Colonic mucosa (tissue), 4 donors: Measurements from ENCODE around the gene TTLL10. TPM values are rescaled to one million over a fixed set of nuclear protein-coding genes. Genes with fewer than 3 reads are reported as not detected.
"Not testable (repeated sequence)": the region's sequence is repeated elsewhere in the genome, so short reads cannot be mapped to it uniquely, and the experiment has no call there.

ENCODE experiments used
- DNase-seq: peaks from one replicate; pipeline ENCODE4 v3.0.0-alpha.2; 2020
- H3K27ac ChIP-seq: fragments of 200-600 bp; one replicate; pipeline ENCODE4 v1.8.0; 2021
- H3K27me3 ChIP-seq: fragments of 200-600 bp; one replicate; pipeline ENCODE4 v1.8.0; 2021
- H3K36me3 ChIP-seq: fragments of 200-600 bp; one replicate; pipeline ENCODE4 v1.8.0; 2021
- H3K4me1 ChIP-seq: fragments of 200-600 bp; one replicate; pipeline ENCODE4 v1.8.0; 2021; ENCODE audit warnings: mild to moderate bottlenecking
- H3K4me3 ChIP-seq: fragments of 200-600 bp; one replicate; pipeline ENCODE4 v1.8.0; 2021
- H3K9ac ChIP-seq, 2 donors: one replicate each; pipeline ENCODE4 v1.7.0; 2013; ENCODE audit warnings: control low read depth in 2 of 2, low read depth in 2 of 2, low read length in 2 of 2
- H3K9me3 ChIP-seq: fragments of 200-600 bp; one replicate; pipeline ENCODE4 v1.8.0; 2021
- intact Hi-C: fragments of 100-400 bp; cut with DNase I; formaldehyde crosslinking; loops from one replicate; pipeline ENCODE4 v1.14.1; 2022
- total RNA-seq, 2 donors: library from RNA; stranded (reverse); fragmentation: NEBNext Ultra II Directional in 1 of 2; extraction: Animal tissue kit (Norgen Biotek cat#: 25700) in 1 of 2; gene quantifications; one replicate each; pipeline ENCODE4 v1.2.1, GENCODE V29; 2021
- TF ChIP-seq, protein P1 (sequence below): fragments of 200-600 bp; IDR thresholded peaks from one replicate; pipeline ENCODE4 v1.8.0; 2022; ENCODE audit warnings: antibody characterized with exemption, mild to moderate bottlenecking
- donor health status: healthy.
- donor health status: DM: no; HTN: no; CAD: no.
- donor health status: DM: no; HTN: no; CAD: no.

Gene TTLL10
- total RNA-seq, 2 donors from 2014 or later = 0.64 to 2.3 TPM

DNA sequence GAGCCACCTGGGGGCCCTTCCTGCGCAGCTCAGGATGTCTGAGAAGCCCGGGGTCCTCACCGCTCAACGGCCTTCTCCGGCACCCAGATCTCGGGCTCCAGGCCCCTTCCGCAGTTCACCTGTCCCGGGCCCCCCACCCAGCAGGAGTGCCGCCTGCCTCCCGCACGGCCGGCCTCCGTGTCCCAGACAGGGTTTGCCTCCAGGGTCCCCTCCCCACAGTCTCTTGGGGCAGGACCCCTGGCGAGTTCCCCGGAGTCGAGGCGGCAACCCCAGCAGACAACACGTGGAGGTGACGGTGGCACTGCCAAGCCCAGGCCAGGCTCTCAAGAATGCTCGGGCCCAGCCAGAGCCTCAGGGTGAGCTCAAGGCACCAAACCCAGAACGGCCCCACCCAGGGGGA is 22.4 kb upstream of the TTLL10 start:
- TF ChIP-seq, protein P1, sequence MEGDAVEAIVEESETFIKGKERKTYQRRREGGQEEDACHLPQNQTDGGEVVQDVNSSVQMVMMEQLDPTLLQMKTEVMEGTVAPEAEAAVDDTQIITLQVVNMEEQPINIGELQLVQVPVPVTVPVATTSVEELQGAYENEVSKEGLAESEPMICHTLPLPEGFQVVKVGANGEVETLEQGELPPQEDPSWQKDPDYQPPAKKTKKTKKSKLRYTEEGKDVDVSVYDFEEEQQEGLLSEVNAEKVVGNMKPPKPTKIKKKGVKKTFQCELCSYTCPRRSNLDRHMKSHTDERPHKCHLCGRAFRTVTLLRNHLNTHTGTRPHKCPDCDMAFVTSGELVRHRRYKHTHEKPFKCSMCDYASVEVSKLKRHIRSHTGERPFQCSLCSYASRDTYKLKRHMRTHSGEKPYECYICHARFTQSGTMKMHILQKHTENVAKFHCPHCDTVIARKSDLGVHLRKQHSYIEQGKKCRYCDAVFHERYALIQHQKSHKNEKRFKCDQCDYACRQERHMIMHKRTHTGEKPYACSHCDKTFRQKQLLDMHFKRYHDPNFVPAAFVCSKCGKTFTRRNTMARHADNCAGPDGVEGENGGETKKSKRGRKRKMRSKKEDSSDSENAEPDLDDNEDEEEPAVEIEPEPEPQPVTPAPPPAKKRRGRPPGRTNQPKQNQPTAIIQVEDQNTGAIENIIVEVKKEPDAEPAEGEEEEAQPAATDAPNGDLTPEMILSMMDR = no peak
- H3K4me1 ChIP-seq = peaks cover 4% of the 10 kb centered on the region
- no peak overlapping the region for H3K9ac ChIP-seq
- no peak overlapping the region for H3K27ac ChIP-seq
- H3K36me3 ChIP-seq = no peaks in the 10 kb centered on the region
- H3K9me3 ChIP-seq = no peaks in the 10 kb centered on the region
- H3K4me3 ChIP-seq = no peak overlapping the region
- intact Hi-C loops = no loop called here
- DNase-seq = no peak
- H3K27me3 ChIP-seq = no peaks in the 10 kb centered on the region

DNA sequence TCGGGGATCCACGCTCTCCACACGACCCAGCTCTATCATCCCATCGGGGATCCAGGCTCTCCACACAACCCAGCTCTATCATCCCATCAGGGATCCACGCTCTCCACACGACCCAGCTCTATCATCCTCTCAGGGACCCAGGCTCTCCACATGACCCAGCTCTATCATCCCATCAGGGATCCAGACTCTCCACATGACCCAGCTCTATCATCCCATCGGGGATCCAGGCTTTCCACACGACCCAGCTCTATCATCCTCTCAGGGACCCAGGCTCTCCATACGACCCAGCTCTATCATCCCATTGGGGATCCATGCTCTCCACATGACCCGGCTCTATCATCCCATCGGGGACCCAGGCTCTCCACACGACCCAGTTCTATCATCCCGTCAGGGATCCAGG is 21.2 kb upstream of the TTLL10 start:
- intact Hi-C loops, H3K4me3 ChIP-seq, DNase-seq, H3K4me1 ChIP-seq, H3K9ac ChIP-seq, H3K9me3 ChIP-seq, H3K36me3 ChIP-seq, H3K27ac ChIP-seq, H3K27me3 ChIP-seq: not testable (repeated sequence)

DNA sequence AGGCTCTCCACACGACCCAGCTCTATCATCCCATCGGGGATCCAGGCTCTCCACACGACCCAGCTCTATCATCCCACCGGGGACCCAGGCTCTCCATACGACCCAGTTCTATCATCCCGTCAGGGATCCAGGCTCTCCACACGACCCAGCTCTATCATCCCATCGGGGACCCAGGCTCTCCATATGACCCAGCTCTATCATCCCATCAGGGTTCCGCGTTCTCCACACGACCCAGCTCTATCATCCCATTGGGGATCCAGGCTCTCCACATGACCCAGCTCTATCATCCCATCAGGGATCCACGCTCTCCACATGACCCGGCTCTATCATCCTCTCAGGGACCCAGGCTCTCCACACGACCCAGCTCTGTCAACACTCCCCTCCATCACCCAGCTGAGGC is 20.5 kb upstream of the TTLL10 start:
- H3K9ac ChIP-seq, H3K4me3 ChIP-seq, H3K27me3 ChIP-seq, H3K36me3 ChIP-seq, intact Hi-C loops, DNase-seq, H3K4me1 ChIP-seq, H3K9me3 ChIP-seq, H3K27ac ChIP-seq: not testable (repeated sequence)

DNA sequence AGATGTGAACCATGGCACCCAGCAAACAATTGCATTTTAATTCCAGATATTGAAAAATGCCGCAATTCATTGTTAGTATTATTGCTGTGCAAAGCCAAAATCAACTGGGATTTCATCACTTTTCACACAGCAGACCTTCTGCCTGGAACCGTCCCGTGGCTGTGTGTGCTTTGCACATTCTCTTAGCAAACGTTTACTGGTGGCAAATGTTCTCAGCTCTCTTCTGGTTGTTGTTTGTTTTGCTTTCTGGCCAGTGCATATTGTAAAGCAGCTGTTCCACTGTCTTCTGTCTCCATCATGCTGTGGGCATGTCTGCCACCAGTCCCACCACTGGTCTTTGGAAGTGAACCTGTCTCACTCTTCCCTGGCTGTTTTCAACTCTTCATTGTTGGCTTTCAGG is 19.8 kb upstream of the TTLL10 start:
- no peak for DNase-seq
- TF ChIP-seq, protein P1 = no peak
- H3K9me3 ChIP-seq = no peaks in the 10 kb centered on the region

DNA sequence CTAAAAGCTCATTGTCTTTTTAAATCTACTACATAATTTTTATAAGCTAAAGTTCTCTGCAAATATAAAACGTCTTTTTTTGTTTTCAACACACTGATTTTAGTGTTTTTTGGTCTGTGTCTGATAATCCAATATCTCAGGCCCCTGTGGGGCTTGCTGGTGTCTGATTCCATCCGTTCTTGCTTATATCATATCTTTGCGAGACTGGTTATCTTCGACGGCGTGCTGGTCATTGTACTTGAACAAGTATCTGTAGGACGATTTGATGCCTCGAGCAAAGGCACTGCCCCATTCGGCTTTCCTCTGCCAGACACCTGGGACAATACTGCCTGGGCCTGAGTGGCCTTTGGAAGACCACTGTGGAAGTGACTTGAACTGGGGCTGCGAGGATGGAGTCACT is 18.4 kb upstream of the TTLL10 start:
- Histone ChIP-seq H3K36me3 (no peaks in the 10 kb centered on the region), H3K4me3 (no peak overlapping the region), H3K9me3 (no peaks in the 10 kb centered on the region), H3K4me1 (peaks cover 9% of the 10 kb centered on the region), H3K9ac (no peak overlapping the region), H3K27me3 (no peaks in the 10 kb centered on the region), H3K27ac (no peak overlapping the region)
- intact Hi-C loops = no loop called here
- DNase-seq = no peak
- TF ChIP-seq, protein P1 = no peak

More for the DNA sequence above, 19.8 kb upstream of the TTLL10 start:
- no peaks in the 10 kb centered on the region for H3K27me3 ChIP-seq
- H3K36me3 ChIP-seq = no peaks in the 10 kb centered on the region
- no peak overlapping the region for H3K4me3 ChIP-seq
- H3K27ac ChIP-seq = no peak overlapping the region
- intact Hi-C loops = no loop called here
- H3K9ac ChIP-seq = no peak overlapping the region
- H3K4me1 ChIP-seq = peaks cover 10% of the 10 kb centered on the region

DNA sequence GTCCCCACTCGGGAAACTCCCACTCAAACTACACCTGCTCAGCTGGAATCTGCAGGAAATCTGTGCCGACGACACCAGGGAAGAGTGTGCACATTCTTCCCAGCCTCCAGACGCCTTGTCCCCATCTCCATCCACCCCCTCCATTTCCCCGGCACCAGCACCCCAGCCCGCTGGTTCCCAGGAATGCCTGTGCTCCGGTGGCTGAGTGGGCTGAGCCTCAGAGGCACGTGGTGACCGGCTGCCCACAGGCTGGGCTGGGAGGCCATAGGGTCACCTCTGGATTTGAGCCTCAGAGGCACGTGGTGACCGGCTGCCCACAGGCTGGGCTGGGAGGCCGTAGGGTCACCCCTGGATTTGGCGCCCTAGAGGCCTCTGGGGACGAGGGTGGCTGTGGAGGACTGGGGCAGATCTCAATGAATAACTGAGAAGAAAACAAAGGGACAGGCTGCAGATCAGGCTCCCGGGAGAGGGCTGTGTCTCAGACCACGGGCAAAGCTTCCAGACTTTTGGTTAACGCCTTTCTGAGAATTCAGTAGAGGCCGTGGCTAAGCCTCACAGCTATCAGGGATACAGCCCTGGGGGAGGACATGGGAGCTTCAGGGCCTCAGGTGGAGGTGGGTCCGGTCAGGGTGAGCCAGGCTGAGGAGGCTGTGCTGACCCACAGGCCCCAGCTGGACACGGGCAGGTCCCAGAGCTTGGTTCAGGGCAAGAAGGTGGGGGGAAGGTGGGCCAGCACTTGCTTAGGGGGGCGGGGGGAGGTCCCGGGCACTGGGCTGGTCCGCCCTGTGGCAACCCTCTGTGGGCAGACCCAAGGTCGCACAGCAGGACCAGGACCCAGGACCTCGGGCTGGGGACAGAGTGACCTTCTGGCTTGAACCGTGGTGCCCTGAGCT is 17.3 kb upstream of the TTLL10 start:
- H3K27ac ChIP-seq = no peak overlapping the region
- no peak for DNase-seq
- no peak overlapping the region for H3K4me3 ChIP-seq
- no peaks in the 10 kb centered on the region for H3K27me3 ChIP-seq
- H3K9me3 ChIP-seq = no peaks in the 10 kb centered on the region
- peaks cover 20% of the 10 kb centered on the region for H3K4me1 ChIP-seq
- intact Hi-C loops = no loop called here
- peak overlapping the region; percentile 12 to 27 for H3K9ac ChIP-seq
- TF ChIP-seq, protein P1 = no peak
- H3K36me3 ChIP-seq = no peaks in the 10 kb centered on the region
